ENCODE measurements around the gene RLN3.

DNA sequence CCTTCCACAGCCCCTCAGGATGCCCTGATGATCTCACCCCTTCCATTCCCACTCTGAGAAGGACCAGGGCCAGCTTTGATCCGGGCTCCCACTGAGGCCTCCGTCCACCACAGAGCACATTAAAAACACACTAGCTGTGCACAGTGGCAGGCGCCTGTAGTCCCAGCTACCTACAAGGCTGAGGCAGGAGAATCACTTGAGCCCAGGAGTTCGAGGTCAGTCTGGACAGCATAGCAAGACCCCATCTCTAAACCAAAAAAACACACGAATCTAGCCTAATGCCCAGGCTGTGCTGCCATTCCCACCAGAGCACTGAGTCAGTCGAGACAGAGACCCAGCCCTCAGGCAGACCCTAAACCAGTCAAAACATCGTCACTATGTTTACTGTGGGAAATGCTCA is 35.9 kb upstream of the RLN3 start:
- TF ChIP-seq CTCF (conservative IDR thresholded peaks at IDR 0.05 in 1 of 2, IDR thresholded peaks at IDR 0.05 in 1 of 2; ENCODE audit: low read depth in 1 of 2, low read length in 2 of 2): no peak
- TF ChIP-seq EZH2 (IDR thresholded peaks at IDR 0.05; ENCODE audit: low read length, missing control alignments): no peak
